HepG2 (cell line): ENCODE data around the gene VAPB. TPM values are rescaled to one million over a fixed set of nuclear protein-coding genes. Genes with fewer than 3 reads are reported as not detected.

ENCODE experiments used
- ARNT ChIP-seq: fragments of 450-650 bp; IDR thresholded peaks from 2 replicates; pipeline ENCODE4 v1.6.1; 2017
- ELF4 ChIP-seq: sonication (generic); formaldehyde crosslinking; IDR thresholded peaks from 2 replicates; pipeline ENCODE4 v1.5.0; 2020; ENCODE audit warnings: missing genetic modification reagents, mild to moderate bottlenecking, moderate library complexity, borderline replicate concordance
- FOXO1 ChIP-seq: sonication (generic); formaldehyde crosslinking; IDR thresholded peaks from 2 replicates; pipeline ENCODE4 v1.4.0; 2020; ENCODE audit warnings: missing genetic modification reagents
- HOXA5 ChIP-seq: sonication (generic); formaldehyde crosslinking; IDR thresholded peaks from 2 replicates; pipeline ENCODE4 v1.4.0; 2020; ENCODE audit warnings: missing genetic modification reagents
- IRF2 ChIP-seq: IDR thresholded peaks from 2 replicates; pipeline ENCODE4 v1.6.1; 2018; ENCODE audit warnings: missing genetic modification reagents, missing compliant biosample characterization
- ISX ChIP-seq: sonication (generic); formaldehyde crosslinking; conservative IDR thresholded peaks from 2 replicates; pipeline ENCODE4 v1.5.0; 2020; ENCODE audit warnings: missing genetic modification reagents
- KDM1A ChIP-seq: IDR thresholded peaks from 2 replicates; pipeline ENCODE4 v1.6.1; 2016; ENCODE audit warnings: missing compliant biosample characterization
- KDM3A ChIP-seq: IDR thresholded peaks from 2 replicates; pipeline ENCODE4 v1.6.1; 2018; ENCODE audit warnings: low read depth, missing compliant biosample characterization
- MAFF ChIP-seq: IDR thresholded peaks from 2 replicates; pipeline ENCODE4 v1.6.1; 2011; ENCODE audit warnings: low read depth, low read length, improper control_type of control experiment
- MED1 ChIP-seq: sonication (generic); formaldehyde crosslinking; IDR thresholded peaks from 2 replicates; pipeline ENCODE4 v1.4.0; 2020; ENCODE audit warnings: missing genetic modification reagents
- RAD21 ChIP-seq: fragments of 450-650 bp; formaldehyde crosslinking; IDR thresholded peaks from 2 replicates; pipeline ENCODE4 v1.5.0; 2020; ENCODE audit warnings: mild to moderate bottlenecking
- SALL2 ChIP-seq: sonication (generic); formaldehyde crosslinking; IDR thresholded peaks from 2 replicates; pipeline ENCODE4 v1.8.1; 2023; ENCODE audit warnings: mild to moderate bottlenecking, missing genetic modification reagents, inconsistent platforms
- SNAPC2 ChIP-seq: sonication (generic); formaldehyde crosslinking; IDR thresholded peaks from 2 replicates; pipeline ENCODE4 v1.8.1; 2022; ENCODE audit warnings: mild to moderate bottlenecking, missing genetic modification reagents
- TEAD3 ChIP-seq: optimal IDR thresholded peaks from 2 replicates; pipeline ENCODE3; 2016; ENCODE audit warnings: borderline replicate concordance
- TFE3 ChIP-seq: IDR thresholded peaks from 2 replicates; pipeline ENCODE4 v1.6.1; 2016
- ZBTB21 ChIP-seq: sonication (generic); formaldehyde crosslinking; IDR thresholded peaks from 2 replicates; pipeline ENCODE4 v1.4.0; 2020; ENCODE audit warnings: missing genetic modification reagents
- ZBTB34 ChIP-seq: sonication (generic); formaldehyde crosslinking; IDR thresholded peaks from 2 replicates; pipeline ENCODE4 v1.8.0; 2022; ENCODE audit warnings: mild to moderate bottlenecking, missing genetic modification reagents
- ZBTB38 ChIP-seq: sonication (generic); formaldehyde crosslinking; IDR thresholded peaks from 2 replicates; pipeline ENCODE4 v1.5.1; 2020; ENCODE audit warnings: mild to moderate bottlenecking, missing genetic modification reagents
- ZFY ChIP-seq: sonication (generic); formaldehyde crosslinking; IDR thresholded peaks from 2 replicates; pipeline ENCODE4 v1.4.0; 2020; ENCODE audit warnings: missing genetic modification reagents
- ZNF564 ChIP-seq: sonication (generic); formaldehyde crosslinking; IDR thresholded peaks from 2 replicates; pipeline ENCODE4 v1.8.1; 2023; ENCODE audit warnings: mild to moderate bottlenecking, missing genetic modification reagents
- ZNF567 ChIP-seq: sonication (generic); formaldehyde crosslinking; IDR thresholded peaks from 2 replicates; pipeline ENCODE4 v1.8.1; 2023; ENCODE audit warnings: mild to moderate bottlenecking, missing genetic modification reagents, borderline replicate concordance
- ZNF576 ChIP-seq: sonication (generic); formaldehyde crosslinking; IDR thresholded peaks from 2 replicates; pipeline ENCODE4 v1.4.0; 2020; ENCODE audit warnings: mild to moderate bottlenecking, missing genetic modification reagents
- polyA plus RNA-seq, 8 experiments: library from polyadenylated mRNA; depleted of rRNA in 3 of 8; stranded (reverse) in 7 of 8; unstranded in 1 of 8; fragments of >200 nt; fragmentation: Illumina TruSeq in 4 of 8; extraction: Trizol in 4 of 8; gene quantifications; 2 replicates each; pipeline versions ENCODE4 v1.2.1 to v1.2.3, GENCODE V29; 2011 to 2016; ENCODE audit warnings: low read depth in 4 of 8, missing spikeins in 1 of 8, mixed read lengths in 1 of 8; ENCODE audit not compliant: insufficient read depth in 1 of 8
- total RNA-seq, 5 experiments: library from RNA; depleted of rRNA; stranded (reverse); fragments of >200 nt; fragmentation: Illumina TruSeq; extraction: Trizol; gene quantifications; 2 replicates each; pipeline ENCODE4 v1.2.3, GENCODE V29; 2016; ENCODE audit warnings: low read depth in 1 of 5
- TF ChIP-seq, protein P1 (sequence below): sonication (generic); formaldehyde crosslinking; IDR thresholded peaks from 2 replicates; pipeline ENCODE4 v1.4.0; 2020; ENCODE audit warnings: missing genetic modification reagents
- TF ChIP-seq, protein P2 (sequence below): IDR thresholded peaks from 2 replicates; pipeline ENCODE4 v1.6.1; 2018; ENCODE audit warnings: missing genetic modification reagents
- TF ChIP-seq, protein P3 (sequence below): sonication (generic); formaldehyde crosslinking; IDR thresholded peaks from 2 replicates; pipeline ENCODE4 v1.8.1; 2023; ENCODE audit warnings: mild to moderate bottlenecking, missing genetic modification reagents

The VAPB gene
- total and polyA plus RNA-seq, 2 of the 13 experiments (the other 11 are each of a cell fraction or from before 2014, with no cell fraction given): 18.6 to 48.5 TPM

- TF ChIP-seq ZFY (CRISPR knock-in tag) (peak; percentile 24; the same call in 1 of the 2 replicates), MAFF (no peak), SALL2 (CRISPR knock-in tag) (peak; percentile 58; the same call in 1 of the 2 replicates), FOXO1 (CRISPR knock-in tag) (no peak), RAD21 (CRISPR knock-in tag) (peak; percentile 88), KDM1A (no peak), MED1 (CRISPR knock-in tag) (0 out of 2 replicates have a peak, but pooled peaks have one; percentile 45), ELF4 (CRISPR knock-in tag) (no peak), KDM3A (CRISPR knock-in tag) (peak; percentile 63; the same call in 1 of the 2 replicates), ZBTB38 (CRISPR knock-in tag) (0 out of 2 replicates have a peak, but pooled peaks have one; percentile 24), TEAD3 (CRISPR knock-in tag) (peak; percentile 39), IRF2 (CRISPR knock-in tag) (0 out of 2 replicates have a peak, but pooled peaks have one; percentile 48), ARNT (no peak), HOXA5 (CRISPR knock-in tag) (0 out of 2 replicates have a peak, but pooled peaks have one; percentile 58), ZBTB34 (0 out of 2 replicates have a peak, but pooled peaks have one; percentile 29), ZNF567 (CRISPR knock-in tag) (0 out of 2 replicates have a peak, but pooled peaks have one; percentile 44), ISX (CRISPR knock-in tag) (0 out of 2 replicates have a peak, but pooled peaks have one; percentile 33), ZBTB21 (CRISPR knock-in tag) (no peak), ZNF576 (CRISPR knock-in tag) (no peak), ZNF564 (CRISPR knock-in tag) (no peak), SNAPC2 (CRISPR knock-in tag) (no peak), TFE3 (CRISPR knock-in tag) (0 out of 2 replicates have a peak, but pooled peaks have one; percentile 41)
- TF ChIP-seq, protein P1, sequence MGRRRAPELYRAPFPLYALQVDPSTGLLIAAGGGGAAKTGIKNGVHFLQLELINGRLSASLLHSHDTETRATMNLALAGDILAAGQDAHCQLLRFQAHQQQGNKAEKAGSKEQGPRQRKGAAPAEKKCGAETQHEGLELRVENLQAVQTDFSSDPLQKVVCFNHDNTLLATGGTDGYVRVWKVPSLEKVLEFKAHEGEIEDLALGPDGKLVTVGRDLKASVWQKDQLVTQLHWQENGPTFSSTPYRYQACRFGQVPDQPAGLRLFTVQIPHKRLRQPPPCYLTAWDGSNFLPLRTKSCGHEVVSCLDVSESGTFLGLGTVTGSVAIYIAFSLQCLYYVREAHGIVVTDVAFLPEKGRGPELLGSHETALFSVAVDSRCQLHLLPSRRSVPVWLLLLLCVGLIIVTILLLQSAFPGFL (CRISPR knock-in tag): no peak
- TF ChIP-seq, protein P2, sequence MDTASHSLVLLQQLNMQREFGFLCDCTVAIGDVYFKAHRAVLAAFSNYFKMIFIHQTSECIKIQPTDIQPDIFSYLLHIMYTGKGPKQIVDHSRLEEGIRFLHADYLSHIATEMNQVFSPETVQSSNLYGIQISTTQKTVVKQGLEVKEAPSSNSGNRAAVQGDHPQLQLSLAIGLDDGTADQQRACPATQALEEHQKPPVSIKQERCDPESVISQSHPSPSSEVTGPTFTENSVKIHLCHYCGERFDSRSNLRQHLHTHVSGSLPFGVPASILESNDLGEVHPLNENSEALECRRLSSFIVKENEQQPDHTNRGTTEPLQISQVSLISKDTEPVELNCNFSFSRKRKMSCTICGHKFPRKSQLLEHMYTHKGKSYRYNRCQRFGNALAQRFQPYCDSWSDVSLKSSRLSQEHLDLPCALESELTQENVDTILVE (CRISPR knock-in tag): peak; percentile 70; the same call in 1 of the 2 replicates
- TF ChIP-seq, protein P3, sequence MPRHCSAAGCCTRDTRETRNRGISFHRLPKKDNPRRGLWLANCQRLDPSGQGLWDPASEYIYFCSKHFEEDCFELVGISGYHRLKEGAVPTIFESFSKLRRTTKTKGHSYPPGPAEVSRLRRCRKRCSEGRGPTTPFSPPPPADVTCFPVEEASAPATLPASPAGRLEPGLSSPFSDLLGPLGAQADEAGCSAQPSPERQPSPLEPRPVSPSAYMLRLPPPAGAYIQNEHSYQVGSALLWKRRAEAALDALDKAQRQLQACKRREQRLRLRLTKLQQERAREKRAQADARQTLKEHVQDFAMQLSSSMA (CRISPR knock-in tag): no peak
Measured at GRCh38 chr20:58447511-58448391, 58.7 kb downstream of the VAPB start (continued).
